HS-27A (cell line): ENCODE measurements around the gene MZB1.

ENCODE experiments used
- DNase-seq: peaks from one replicate; pipeline ENCODE4 v3.0.0-alpha.2; 2012; ENCODE audit warnings: low read depth, missing footprints

MZB1 gene, protein sequence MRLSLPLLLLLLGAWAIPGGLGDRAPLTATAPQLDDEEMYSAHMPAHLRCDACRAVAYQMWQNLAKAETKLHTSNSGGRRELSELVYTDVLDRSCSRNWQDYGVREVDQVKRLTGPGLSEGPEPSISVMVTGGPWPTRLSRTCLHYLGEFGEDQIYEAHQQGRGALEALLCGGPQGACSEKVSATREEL

DNA sequence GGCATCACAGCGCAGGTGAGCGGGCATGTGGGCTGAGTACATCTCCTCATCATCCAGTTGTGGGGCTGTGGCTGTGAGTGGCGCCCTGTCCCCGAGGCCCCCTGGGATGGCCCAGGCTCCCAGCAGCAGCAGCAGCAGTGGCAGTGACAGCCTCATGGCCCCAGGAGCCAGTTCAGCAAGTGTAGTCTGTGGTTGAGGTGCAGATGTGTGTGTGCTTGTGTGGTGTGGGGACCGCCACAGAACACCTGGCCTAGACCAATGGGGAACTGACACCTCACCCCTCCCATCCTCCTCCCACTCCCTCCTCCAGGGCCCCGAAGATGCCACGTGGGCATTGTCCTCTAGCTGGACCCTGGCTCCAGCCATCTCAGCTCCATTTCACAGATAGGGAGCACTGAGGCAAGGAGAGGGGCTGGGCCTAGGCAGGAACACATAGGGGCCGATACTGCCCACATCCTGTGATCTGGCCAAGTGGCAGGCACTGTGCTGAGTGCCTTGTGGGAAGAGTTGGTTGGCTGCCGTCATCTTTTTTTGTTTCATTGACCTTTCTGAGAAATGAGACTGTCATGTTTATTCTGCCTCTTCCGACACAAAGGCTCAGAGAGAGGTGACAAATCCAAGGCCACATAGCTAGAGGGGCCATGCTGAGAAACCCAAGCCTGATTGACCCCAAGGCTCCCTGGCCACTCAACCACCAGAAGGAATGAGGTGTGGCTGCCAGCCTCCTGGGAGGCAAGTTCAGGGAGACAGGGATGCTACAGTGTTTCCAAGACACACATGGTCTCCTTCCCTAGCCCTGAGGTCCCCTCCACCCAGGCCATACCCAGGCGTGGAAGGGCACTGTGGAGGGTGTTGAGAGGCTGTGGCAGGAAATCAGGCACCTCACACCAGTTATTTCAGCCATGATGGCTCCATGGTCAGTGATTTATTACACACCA is at the start of gene MZB1:
Gene MZB1, minus strand, starts transcription at position 213 of the 938 bp plus-strand sequence. Its CDS starts 57 bp downstream, at position 156.
- no peak for DNase-seq

DNA sequence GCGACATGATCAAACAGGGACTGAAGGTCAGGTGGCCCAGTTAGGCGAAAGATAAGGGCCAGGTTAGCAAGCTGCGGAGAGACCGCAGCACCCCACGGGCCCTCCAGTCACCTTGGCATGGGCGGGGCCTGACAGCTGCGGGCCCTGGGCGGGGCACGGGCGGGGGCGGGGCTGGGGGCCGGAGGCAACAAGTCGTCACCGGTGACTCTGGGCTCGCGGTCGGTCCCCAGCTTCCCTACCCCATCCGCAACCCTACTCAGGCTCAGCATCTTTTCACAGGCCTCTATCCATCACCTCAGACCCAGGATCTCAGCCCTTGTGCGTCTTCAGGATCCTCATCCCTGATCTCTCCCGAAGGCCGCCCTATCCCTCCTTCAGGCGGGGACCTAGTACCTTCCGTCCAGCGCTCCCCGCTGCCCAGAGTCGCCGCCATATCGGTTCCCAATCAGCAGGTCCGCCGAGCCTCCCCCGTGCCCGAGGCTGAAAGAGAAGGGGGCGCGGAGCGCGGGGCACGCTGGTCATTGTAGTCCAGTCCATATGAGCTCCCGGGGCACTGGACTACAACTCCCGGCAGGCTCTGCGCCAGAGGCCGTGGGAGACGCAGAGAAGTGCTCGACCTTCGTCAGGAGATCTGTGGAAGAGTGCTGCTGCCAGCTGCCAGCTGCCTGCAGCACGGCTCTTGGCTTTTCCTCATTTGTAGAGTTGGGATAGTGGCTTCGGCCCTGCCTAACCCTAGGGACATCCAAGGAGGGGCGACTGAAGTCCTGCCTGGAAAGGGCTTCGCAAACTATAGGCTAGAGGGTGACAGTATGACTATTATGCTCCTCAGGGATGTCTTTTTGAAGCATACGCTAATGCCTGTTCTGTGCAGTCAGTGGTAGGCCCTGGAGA is 49.5 kb upstream of the MZB1 start, which contains the start of gene DNAJC18:
Gene DNAJC18, minus strand, starts transcription at position 513 of the 891 bp plus-strand sequence. Its CDS starts 80 bp downstream, at position 433.
- no peak for DNase-seq

- DNase-seq = no peak
These were observed 48.9 kb upstream of the MZB1 start for GRCh38 chr5:139438707-139439012.

GRCh38 chr5:139435676-139436075 is 46.0 kb upstream of the MZB1 start:
- DNase-seq = no peak

DNA sequence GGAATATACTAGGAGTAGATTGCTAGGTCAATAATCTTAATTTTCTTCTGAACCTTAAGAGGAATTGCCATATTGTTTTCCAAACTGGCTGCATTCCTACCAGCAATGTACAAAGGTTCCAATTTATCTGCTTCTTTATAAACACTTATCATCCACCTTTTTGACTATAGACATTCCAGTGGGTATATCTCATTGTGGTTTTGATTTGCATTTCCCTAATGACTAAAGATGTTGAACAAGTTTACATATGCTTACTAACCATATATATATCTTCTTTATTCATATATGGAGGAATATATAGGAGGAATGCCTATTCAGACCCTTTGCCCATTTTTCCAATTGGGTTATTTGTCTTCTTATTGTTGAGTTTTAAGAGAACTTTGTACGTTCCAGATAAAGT is 42.0 kb upstream of the MZB1 start:
- DNase-seq = no peak

- no peak for DNase-seq
These were observed 40.3 kb upstream of the MZB1 start for GRCh38 chr5:139430015-139430414.

DNA sequence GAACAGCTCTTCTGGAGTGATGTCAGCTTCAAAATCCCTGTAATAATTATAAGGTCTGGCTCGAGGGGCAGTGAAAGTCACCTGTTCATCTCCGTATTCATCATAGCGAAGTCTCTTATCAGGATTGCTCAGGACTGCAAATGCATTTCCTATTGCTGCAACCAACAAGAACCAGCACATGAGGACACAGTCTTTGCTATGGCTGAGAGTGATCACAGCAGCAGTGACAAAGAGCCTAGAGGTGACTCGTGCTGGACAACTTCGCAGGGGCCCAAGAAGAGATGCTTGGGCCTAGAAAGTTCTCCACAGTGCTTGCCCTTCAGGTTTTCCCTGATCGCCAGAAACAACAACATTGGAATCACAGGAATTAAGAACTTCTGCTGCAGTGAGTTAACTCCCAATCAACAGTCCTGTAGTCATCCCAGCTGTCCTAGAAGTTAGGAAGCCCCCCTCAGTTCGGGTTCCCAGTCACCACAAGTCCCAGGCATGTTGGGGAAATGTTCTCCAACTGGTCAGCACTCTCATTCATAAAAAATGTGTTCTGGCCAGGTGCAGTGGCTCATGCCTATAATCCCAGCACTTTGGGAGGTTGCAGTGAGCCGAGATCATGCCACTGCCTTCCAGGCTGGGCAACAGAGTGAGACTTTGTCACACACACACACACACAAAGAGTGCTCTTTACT is 36.6 kb upstream of the MZB1 start:
- no peak for DNase-seq

- no peak for DNase-seq
These were observed 35.8 kb upstream of the MZB1 start for GRCh38 chr5:139425497-139425896.

DNA sequence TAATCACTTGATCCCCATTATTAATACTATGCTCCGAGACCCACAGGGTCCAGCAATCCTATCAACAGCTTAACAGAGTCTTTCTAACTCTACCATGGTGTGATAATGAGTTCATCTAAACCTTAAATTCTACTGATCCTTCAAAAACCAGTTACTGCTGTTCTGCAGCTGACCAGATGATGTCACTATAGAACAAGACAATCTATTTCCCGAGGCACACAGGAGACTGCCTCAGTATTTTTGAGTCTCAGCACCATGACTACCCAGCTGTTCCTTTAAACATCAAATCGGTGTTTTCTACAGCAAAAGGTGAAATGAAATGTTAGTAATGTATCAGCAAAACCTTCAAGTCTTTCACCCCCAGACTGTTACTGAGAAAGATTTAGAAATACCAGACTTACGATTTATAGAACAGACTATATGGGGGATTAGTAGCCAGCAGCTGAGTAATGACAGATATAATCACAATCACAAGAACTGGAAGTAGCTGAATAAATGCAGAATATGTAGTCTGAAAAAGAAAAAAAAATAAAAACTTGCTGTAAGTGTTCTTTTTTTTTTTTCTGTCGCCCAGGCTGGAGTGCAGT is 32.7 kb upstream of the MZB1 start:
- DNase-seq = no peak

GRCh38 chr5:139419226-139420192 is 29.8 kb upstream of the MZB1 start:
- DNase-seq = no peak

GRCh38 chr5:139418793-139419192 is 29.1 kb upstream of the MZB1 start:
- no peak for DNase-seq

- no peak for DNase-seq
These were observed 27.5 kb upstream of the MZB1 start for GRCh38 chr5:139417214-139417613.

- no peak for DNase-seq
These were observed 26.9 kb upstream of the MZB1 start for GRCh38 chr5:139416651-139417050.

DNA sequence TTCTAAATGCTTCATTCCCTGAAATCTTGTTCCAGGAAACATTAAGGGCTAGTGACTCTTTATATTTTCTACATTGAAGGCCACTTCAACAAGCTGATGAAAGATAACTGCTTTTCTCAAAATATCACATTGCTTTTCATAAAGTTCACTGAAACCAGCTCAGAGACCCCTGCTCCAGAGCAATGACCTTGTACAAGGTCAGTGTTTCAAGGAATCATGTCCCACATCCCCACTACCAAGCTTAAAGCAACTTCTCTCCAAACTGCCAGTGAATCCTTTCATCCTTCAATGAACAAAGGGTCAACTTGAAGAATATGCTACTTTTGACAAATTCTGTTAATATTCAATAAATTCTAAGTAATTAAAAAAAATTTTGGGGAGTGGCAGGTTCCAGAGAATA is 26.2 kb upstream of the MZB1 start:
- no peak for DNase-seq

GRCh38 chr5:139415221-139415861 is 25.6 kb upstream of the MZB1 start:
- DNase-seq = no peak

DNA sequence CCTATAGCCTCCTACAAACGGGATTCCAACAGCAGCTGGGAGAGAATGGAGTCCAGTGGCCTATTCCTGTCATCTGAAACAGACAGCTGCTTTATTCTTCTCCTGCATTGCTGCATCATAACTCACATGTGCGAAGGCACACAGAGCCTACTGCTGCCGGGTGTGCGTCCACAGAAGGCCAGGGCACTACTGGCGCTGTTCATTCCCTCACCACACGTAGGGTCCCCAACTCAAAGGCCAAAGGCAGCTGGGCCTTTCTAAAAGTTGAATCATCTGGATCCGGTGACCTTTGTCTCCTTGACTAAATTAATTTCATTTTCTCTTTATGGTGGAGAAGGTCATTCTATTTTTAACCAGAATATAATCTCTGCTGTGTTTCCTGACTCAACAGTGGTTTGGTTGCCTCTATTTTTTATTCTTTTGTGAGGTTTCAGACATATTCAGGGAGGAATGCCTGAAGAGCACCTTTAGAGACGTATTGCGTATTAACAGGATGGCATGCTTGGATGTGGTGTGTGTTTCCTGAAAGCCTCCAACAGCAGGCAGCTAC is 24.9 kb upstream of the MZB1 start:
- no peak for DNase-seq

DNA sequence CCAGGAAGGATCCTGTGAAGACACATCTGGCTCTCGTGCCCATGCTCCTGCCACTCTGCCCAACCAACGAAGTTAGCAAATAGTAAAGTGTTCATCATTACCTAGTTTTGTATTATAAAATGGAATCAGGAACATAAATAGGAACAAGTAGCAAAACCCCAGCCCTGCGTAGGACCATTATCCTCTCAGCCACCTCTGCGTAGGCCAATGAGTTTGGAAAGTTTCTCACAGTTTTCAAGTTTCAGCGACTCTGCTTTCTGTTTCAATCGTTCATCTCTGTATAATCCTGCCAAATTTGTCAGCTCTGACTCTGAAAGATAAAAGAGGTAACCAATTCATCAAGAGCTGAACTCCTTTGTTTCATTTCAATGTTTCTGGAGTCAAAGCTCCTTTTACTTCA is 24.2 kb upstream of the MZB1 start:
- no peak for DNase-seq

DNA sequence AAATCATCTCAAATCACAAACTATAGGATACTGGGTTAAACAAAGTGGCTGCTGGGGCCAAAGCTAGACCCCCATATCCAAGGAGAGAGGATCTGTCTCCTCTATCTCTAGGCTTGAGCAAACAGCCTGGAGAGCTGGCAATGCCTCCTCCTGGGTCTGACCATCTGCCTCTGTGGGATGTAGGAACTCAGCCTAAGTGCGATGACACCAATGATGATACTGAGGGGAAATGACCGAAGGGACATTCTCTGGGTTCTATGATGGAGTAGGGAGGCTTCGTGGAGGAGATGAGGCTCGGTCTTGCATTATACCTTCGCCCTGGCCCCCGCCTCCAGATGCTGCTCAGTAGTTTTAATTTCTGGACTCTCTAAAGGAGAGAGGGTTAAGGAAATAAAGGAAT is 23.4 kb upstream of the MZB1 start:
- DNase-seq = no peak

- no peak for DNase-seq
These were observed 21.5 kb upstream of the MZB1 start for GRCh38 chr5:139410993-139411828.
